ENCODE measurements around the gene GDE1. TPM values are rescaled to one million over a fixed set of nuclear protein-coding genes. Genes with fewer than 3 reads are reported as not detected.

GDE1 gene
- total RNA-seq, 1 experiment from 2014 or later: 48.6 TPM

- TF ChIP-seq CTCF (conservative IDR thresholded peaks at IDR 0.05): no peak
- no peak overlapping the region for H3K27ac ChIP-seq (ENCODE audit: insufficient read length, low read depth, low read length)
- no peak overlapping the region for H3K14ac ChIP-seq (ENCODE audit: insufficient read depth, low read length)
- H3K9ac ChIP-seq (ENCODE audit: extremely low read depth, insufficient read length, low read length): no peak overlapping the region
- Mint-ChIP-seq H3K36me3 (ENCODE audit: insufficient read depth in 1 of 3, low read depth in 3 of 3) (peaks cover 0 to 10% (median 8%) of the 10 kb centered on the region in 3 experiments; a peak in 5 of 7 replicates), H3K4me1 (peaks cover 12 to 15% of the 10 kb centered on the region in 2 experiments; a peak in 3 of 4 replicates), H3K9me3 (peaks cover 4 to 6% of the 10 kb centered on the region in 2 experiments; a peak in 3 of 5 replicates), H3K27ac (no peak overlapping the region; a peak in 1 of 7 replicates), H3K27me3 (ENCODE audit: low read depth) (peaks cover 3% of the 10 kb centered on the region; the same call in 1 of the 2 replicates), H3K4me3 (no peak overlapping the region)
- no peak overlapping the region for H4K91ac ChIP-seq (ENCODE audit: insufficient read length, low read depth, low read length)
- H3K56ac ChIP-seq (ENCODE audit: insufficient read length, low read depth, low read length): no peak overlapping the region
- H4K5ac ChIP-seq (ENCODE audit: insufficient read length, low read depth, low read length): no peak overlapping the region
- no peaks in the 10 kb centered on the region for H3K9me3 ChIP-seq (ENCODE audit: control insufficient read depth, low read depth, low read length)
- H3K4me2 ChIP-seq (ENCODE audit: insufficient read depth, insufficient read length, low read length): no peak overlapping the region
- H4K8ac ChIP-seq (replicated peaks; ENCODE audit: insufficient read length, low read depth, low read length): no peak overlapping the region
- H3K18ac ChIP-seq (ENCODE audit: insufficient read length, low read depth, low read length): no peak overlapping the region
- no peaks in the 10 kb centered on the region for H3K4me1 ChIP-seq (ENCODE audit: insufficient read depth, low read length)
- no peaks in the 10 kb centered on the region for H3K79me2 ChIP-seq (ENCODE audit: insufficient read depth, low read length)
- H2BK120ac ChIP-seq (ENCODE audit: low read depth, low read length, poor library complexity, severe bottlenecking): no peak overlapping the region
- no peak overlapping the region for H2BK12ac ChIP-seq (ENCODE audit: insufficient read length, low read depth, low read length)
- DNase-seq: no peak
- no CpG with 5 or more reads among the region's 2 CpGs for WGBS (ENCODE audit: extremely low coverage, insufficient read length, low lambda C conversion rate)
- H3K23me2 ChIP-seq (ENCODE audit: insufficient read length, low read depth, low read length, poor library complexity, severe bottlenecking): no peaks in the 10 kb centered on the region
- H2BK5ac ChIP-seq (ENCODE audit: insufficient read length, low read length): no peak overlapping the region
- H3K27me3 ChIP-seq (ENCODE audit: insufficient read depth, low read length): no peaks in the 10 kb centered on the region
- H2AFZ ChIP-seq (ENCODE audit: low read length): no peak overlapping the region
- H3K79me1 ChIP-seq (ENCODE audit: insufficient read depth, low read depth, low read length, poor library complexity, severe bottlenecking): no peaks in the 10 kb centered on the region
- no peaks in the 10 kb centered on the region for H4K20me1 ChIP-seq (ENCODE audit: control insufficient read depth, insufficient read depth, insufficient read length)
- H3T11ph ChIP-seq (ENCODE audit: low read length): no peak overlapping the region
- no peak overlapping the region for H2BK15ac ChIP-seq (ENCODE audit: low read depth, low read length)
- no peak overlapping the region for H3K4ac ChIP-seq (ENCODE audit: low read depth, low read length)
- H2BK20ac ChIP-seq (ENCODE audit: low read depth, low read length, poor library complexity, severe bottlenecking): no peak overlapping the region
- no peak overlapping the region for H3K23ac ChIP-seq (ENCODE audit: insufficient read length, low read depth, low read length)
- H2AK5ac ChIP-seq (ENCODE audit: insufficient read length, low read length): no peak overlapping the region
These were observed 40.6 kb downstream of the GDE1 start for GRCh38 chr16:19481296-19481695.
